Measurements from ENCODE around the gene VCL.
A peak's percentile ranks its signal among the peaks of the same experiment; 100 is the strongest.
"Not testable (repeated sequence)": the region's sequence is repeated elsewhere in the genome, so short reads cannot be mapped to it uniquely, and the experiment has no call there.

The VCL gene

GRCh38 chr10:73997787-73998622, at the start of gene VCL:
Gene VCL, plus strand, starts transcription at chr10:73998116. Its CDS starts 92 bp downstream, at chr10:73998208.
- peak; percentile 66 for DNase-seq

DNA sequence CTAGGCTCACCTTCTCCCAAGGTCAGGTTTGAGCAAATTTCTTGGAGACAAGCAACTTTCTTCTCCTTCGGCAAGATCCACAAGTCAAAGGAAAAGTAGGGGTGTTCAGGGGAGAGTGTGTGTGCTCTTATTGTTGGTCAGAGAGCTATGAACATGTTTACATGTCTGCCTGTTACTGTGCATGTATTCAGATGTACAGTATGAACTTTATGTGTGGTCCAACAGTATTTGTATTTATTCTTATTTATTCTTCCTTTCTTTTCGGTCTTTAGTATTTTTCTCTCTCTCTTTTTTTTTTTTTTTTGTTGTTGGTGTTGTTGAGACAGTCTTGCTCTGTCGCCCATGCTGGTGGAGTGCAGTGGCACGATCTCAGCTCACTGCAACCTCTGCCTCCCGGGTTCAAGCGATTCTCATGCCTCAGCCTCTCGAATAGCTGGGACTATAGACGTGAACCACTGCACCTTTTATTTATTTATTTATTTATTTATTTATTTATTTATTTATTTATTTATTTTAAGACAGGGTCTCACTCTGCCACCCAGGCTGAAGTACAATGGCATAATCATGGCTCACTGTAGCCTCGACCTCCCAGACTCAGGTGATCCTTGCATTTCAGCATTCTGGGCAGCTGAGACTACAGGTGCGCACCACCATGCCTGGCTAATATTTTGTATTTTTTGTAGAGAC, 48.8 kb upstream of the VCL start:
- DNase-seq = no peak

DNA sequence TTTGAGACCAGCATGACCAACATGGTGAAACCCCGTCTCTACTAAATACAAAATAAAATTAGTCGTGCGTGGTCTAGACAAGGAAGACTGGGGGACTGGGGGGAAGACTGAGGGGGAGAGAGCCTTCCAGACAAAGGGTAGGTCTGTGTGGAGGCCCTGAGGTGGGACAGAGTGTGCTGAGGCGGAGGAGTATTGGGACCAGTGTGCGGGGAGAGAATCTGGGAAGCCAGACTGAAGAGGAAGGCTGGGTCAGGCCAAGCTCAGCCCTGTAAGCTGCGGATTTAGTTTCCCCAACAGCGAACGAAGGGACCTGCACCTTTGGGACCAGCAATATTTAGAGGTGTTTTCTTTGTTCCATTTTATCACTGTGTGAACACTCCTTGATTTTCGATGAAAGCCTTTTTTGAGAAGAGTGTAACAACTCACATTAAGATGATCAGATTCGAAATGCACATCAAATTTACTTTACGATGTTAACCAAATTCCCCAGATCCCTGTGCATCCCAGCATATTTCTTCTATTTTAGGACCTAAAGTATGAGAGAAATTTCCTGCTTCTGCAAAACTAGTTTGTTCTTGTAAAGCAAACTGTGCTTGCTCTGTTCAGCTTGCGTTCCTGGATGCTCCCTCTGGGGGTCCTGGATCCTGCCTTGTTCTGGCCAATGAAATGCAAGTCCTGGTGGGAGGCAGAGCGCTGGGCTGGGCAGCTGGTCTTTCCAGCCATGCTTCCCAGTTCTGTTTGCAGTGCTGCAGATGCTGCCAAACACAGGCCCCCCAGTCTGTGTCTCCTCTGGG, 47.6 kb upstream of the VCL start:
- no peak for DNase-seq

- no peak for DNase-seq
These were observed 44.3 kb upstream of the VCL start for GRCh38 chr10:73953665-73954064.

GRCh38 chr10:73954737-73955136, 43.2 kb upstream of the VCL start:
- no peak for DNase-seq

- DNase-seq = no peak
These were observed 42.2 kb upstream of the VCL start for GRCh38 chr10:73955719-73956118.

DNA sequence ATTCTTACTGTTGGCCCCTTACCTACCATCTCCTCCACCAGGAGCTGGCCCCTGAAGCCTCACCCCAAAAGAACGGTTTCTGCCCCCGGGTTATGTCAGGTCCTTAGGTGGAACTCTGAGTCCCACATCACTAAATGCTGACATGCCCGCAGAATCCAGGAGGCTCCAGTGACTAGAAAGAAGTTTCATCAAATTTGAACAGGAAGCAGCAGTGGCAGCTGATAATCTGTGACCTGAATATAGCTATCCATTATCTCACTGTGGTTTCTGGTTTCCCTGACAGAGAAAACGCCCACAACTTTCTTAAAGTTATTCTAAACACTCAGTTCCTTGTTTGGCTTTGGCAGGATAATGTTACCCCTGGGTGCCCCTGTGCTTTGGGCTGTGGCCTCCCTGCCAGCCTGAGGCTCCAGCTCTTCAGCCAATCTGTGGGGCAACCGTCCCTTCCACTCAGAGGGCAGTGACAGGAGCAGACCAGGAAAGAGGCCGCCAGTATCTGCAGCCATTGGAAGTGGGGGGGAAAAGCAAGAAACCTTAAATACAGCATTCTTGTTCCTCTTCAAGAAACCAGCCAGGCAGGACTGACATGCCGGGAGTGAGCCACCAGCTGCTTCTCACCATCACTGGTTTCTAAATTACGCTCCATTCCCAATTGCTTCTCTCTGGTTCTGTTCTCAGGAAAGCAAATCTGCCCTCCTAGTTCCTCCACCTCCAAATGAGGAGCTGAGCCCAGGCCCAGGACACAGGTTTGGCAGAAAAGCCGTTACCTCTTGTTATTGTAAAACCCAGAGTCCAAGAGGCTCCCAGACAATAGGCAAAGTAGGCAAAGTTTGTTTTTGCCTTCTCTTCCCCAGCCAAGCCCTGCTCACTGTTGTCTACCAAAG, 41.2 kb upstream of the VCL start:
- DNase-seq = no peak

- DNase-seq = no peak
These were observed 38.3 kb upstream of the VCL start for GRCh38 chr10:73959484-73960243.

DNA sequence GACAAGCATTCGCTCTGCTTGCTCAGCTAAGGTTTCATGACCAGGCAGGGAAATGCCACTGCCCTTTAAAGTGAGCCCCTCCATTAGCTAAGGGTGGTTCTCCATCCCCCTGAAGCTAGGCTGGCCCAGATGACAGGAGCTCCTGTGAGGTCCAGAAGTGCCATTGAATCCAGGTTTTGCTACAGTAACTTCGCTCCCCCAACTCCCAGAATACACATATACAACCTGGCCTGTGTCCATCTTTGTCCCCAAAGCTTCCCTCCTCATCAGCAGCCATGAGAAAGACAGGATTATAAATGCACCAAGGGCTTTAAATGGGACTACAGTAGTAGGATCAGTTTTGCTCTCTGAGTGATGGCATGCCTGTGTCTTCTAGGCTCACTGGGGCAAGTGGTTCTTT, 35.5 kb upstream of the VCL start:
- DNase-seq = no peak

GRCh38 chr10:73963533-73963932, 34.4 kb upstream of the VCL start:
- not testable (repeated sequence) for DNase-seq

- no peak for DNase-seq
These were observed 33.2 kb upstream of the VCL start for GRCh38 chr10:73964743-73965142.

GRCh38 chr10:73965267-73965889, 32.5 kb upstream of the VCL start:
- not testable (repeated sequence) for DNase-seq

DNA sequence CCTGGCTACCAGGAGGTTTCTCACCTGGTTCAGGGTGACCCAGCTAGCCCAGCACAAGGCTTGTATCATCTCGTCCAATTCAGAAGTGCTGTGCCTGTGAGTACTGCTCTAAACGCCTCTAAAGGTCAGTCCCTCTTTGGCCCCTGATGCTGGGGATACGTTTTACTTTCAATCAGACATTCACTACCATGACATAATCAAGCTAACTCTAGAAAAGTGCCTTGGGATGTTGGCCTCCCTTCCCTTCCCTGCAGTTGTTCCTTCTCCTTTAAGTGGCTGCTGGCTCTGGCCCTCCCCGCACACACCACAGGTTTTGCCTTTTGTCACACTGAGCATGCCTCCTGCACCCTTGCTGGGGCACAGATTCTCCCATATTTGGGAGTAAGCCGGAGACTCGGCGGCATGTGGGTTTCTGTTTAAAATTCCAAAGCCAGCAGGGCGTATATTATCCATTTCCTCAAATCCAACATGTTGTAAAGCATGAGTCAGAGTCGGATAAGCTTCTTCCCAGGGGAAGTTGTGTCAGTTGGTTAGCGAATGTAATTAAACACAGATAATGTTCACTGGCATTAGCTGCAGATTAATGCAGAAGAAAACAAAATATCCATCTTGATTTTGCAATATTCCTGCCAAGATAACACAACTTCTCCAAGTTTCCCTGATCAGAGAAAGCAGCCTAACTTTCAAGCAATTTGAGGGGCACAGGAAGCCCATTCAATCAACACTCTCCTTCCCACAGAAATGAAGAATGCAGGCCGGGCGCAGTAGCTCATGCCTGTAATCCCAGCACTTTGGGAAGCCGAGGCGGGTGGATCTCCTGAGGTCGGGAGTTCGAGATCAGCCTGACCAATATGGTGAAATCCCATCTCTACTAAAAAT, 31.8 kb upstream of the VCL start:
- no peak for DNase-seq

DNA sequence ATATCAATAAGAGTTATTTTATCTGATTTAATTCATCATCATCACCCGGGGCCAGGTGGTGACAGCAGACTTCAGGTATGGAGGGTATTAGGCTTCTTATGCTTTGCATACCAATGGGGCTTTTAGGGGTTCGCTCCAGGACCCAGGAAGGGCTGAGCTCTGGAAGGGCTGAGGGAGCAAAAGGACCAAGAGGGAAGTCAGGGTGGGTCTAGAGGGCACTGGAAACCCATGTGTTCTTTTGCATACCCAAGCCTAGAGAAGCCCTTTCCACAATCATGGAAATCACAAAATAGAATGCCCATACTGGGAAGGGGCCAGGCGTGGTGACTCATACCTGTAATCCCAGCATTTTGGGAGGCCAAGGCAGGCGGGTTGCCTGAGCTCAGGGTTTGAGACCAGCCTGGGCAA, 30.9 kb upstream of the VCL start:
- DNase-seq = no peak

DNA sequence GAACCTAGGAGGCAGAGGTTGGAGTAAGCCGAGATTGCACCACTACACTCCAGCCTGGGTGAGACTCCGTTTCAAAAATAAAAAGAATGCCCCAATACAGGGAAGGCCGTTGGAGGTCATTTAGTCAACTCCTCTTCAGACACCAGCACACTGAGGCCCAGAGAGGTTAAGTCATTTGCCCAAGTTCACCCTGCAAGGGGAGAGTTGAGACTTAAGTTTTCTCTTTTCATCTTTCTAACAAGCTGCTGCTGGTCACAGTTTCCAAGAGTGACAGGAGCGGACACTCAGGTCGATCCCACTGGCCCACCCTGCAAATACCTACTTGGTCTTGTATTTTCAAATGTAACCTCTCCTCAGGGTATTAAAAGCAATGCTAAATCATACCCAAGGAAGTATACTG, 30.4 kb upstream of the VCL start:
- DNase-seq = no peak

GRCh38 chr10:73968098-73968521, 29.8 kb upstream of the VCL start:
- DNase-seq = no peak

GRCh38 chr10:73969224-73969841, 28.6 kb upstream of the VCL start:
- DNase-seq = no peak

DNA sequence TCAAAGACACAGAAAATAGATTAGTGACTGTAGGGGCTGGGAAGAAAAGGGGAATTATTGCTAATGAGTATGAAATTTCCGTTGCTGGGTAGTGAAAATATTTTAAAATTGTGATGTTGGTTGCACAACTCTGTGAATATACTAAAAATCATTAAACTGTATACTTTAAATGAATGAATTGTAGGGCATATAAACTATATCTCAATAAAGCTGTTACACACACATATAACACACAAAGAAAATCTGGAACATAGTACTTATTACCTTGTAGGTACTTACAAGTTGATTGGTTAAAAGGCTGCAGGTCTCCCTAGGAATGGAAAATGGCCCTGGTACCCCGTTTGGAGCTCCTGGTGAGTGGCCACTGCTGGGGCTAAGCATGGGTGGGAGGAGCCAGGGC, 27.1 kb upstream of the VCL start:
- DNase-seq = no peak

GRCh38 chr10:73971636-73972354, 26.1 kb upstream of the VCL start:
- DNase-seq = no peak
